ENCODE results near the gene S100B. TPM values are rescaled to one million over a fixed set of nuclear protein-coding genes. Genes with fewer than 3 reads are reported as not detected.

S100B gene
- total RNA-seq, 1 donor from 2014 or later: not detected

DNA sequence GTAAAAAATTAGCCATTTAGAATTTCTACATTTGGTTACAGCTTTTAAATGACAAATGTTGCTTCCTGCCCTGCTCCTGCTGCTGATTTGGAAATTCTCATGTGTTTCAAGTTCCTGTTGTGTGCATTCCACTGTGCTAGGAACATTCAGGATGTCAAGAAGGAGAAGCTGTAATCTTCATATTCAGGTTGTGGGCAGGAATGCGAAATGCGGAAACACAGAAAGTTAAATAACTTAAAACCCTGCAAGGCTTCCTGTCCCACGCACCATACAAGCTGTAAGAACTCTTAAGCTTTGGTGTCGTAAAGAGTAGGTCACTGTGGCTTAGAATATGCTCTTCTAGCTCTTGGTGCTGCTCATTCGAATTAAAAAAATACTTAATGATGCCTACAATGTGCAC lies 52.6 kb downstream of the S100B start:
- peaks cover 14% of the 10 kb centered on the region for H3K36me3 Mint-ChIP-seq (ENCODE audit: unreplicated experiment)
- H3K4me1 Mint-ChIP-seq (ENCODE audit: low read depth, unreplicated experiment): no peaks in the 10 kb centered on the region
- H3K4me3 Mint-ChIP-seq (ENCODE audit: unreplicated experiment): no peak overlapping the region
- no peak for TF ChIP-seq CTCF (IDR thresholded peaks at IDR 0.05; ENCODE audit: partially characterized antibody, unreplicated experiment)
- H3K27me3 Mint-ChIP-seq (ENCODE audit: unreplicated experiment): peaks cover 2% of the 10 kb centered on the region
- H3K9me3 Mint-ChIP-seq (ENCODE audit: unreplicated experiment): peaks cover 2% of the 10 kb centered on the region
- no peak overlapping the region for H3K27ac Mint-ChIP-seq (ENCODE audit: unreplicated experiment)
- no peak for DNase-seq

- Mint-ChIP-seq H3K9me3 (ENCODE audit: unreplicated experiment) (peaks cover 2% of the 10 kb centered on the region), H3K27ac (ENCODE audit: unreplicated experiment) (no peak overlapping the region), H3K4me1 (ENCODE audit: low read depth, unreplicated experiment) (no peaks in the 10 kb centered on the region), H3K4me3 (ENCODE audit: unreplicated experiment) (no peak overlapping the region), H3K36me3 (ENCODE audit: unreplicated experiment) (peaks cover 14% of the 10 kb centered on the region), H3K27me3 (ENCODE audit: unreplicated experiment) (peaks cover 2% of the 10 kb centered on the region)
- no peak for TF ChIP-seq CTCF (IDR thresholded peaks at IDR 0.05; ENCODE audit: partially characterized antibody, unreplicated experiment)
- no peak for DNase-seq
Observed at GRCh38 chr21:46551636-46552241, 53.1 kb downstream of the S100B start.

GRCh38 chr21:46550116-46550941 lies 54.6 kb downstream of the S100B start:
- Mint-ChIP-seq H3K4me1 (ENCODE audit: low read depth, unreplicated experiment) (no peaks in the 10 kb centered on the region), H3K9me3 (ENCODE audit: unreplicated experiment) (no peaks in the 10 kb centered on the region), H3K4me3 (ENCODE audit: unreplicated experiment) (no peak overlapping the region), H3K36me3 (ENCODE audit: unreplicated experiment) (peaks cover 6% of the 10 kb centered on the region), H3K27ac (ENCODE audit: unreplicated experiment) (no peak overlapping the region), H3K27me3 (ENCODE audit: unreplicated experiment) (no peaks in the 10 kb centered on the region)
- DNase-seq: no peak
- TF ChIP-seq CTCF (IDR thresholded peaks at IDR 0.05; ENCODE audit: partially characterized antibody, unreplicated experiment): no peak

DNA sequence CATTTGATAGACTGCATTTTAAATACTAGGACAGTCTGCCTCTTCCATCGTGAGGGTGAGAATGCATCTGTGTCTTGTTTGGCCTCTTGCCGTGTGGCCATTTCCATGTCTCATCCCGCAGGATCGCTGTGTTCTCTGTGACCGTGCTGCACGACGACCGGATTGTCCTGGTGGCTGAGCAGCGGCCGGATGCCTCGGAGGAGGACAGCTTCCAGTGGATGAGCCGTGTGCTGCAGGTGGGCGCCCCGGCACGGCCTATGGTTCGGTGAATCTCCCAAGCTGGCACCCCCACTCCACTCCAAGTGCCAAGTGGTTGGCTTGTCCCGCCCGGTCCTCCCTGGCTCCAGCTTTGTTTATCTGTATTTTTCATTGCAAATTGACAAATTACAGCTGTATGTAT lies 55.2 kb downstream of the S100B start:
- H3K4me1 Mint-ChIP-seq (ENCODE audit: low read depth, unreplicated experiment): no peaks in the 10 kb centered on the region
- no peaks in the 10 kb centered on the region for H3K27me3 Mint-ChIP-seq (ENCODE audit: unreplicated experiment)
- no peak overlapping the region for H3K27ac Mint-ChIP-seq (ENCODE audit: unreplicated experiment)
- peaks cover 6% of the 10 kb centered on the region for H3K36me3 Mint-ChIP-seq (ENCODE audit: unreplicated experiment)
- H3K4me3 Mint-ChIP-seq (ENCODE audit: unreplicated experiment): no peak overlapping the region
- H3K9me3 Mint-ChIP-seq (ENCODE audit: unreplicated experiment): no peaks in the 10 kb centered on the region
- DNase-seq: no peak
- no peak for TF ChIP-seq CTCF (IDR thresholded peaks at IDR 0.05; ENCODE audit: partially characterized antibody, unreplicated experiment)

Other genes starting within 250 kb of the S100B start
- gene DIP2A, start 146.2 kb downstream of the S100B start, total RNA-seq (ENCODE audit: unreplicated experiment): 55.4 TPM
- gene PRMT2, start 30.6 kb upstream of the S100B start, total RNA-seq (ENCODE audit: unreplicated experiment): 124 TPM

Data from glutamatergic neuron (in vitro differentiated cells).